ENCODE results near the gene IWS1. TPM values are rescaled to one million over a fixed set of nuclear protein-coding genes. Genes with fewer than 3 reads are reported as not detected.

The IWS1 gene
- total RNA-seq, 2 experiments from 2014 or later = 24.9 to 26.0 TPM

GRCh38 chr2:127552336-127552735 is 26.0 kb upstream of the IWS1 start:
- no peaks in the 10 kb centered on the region for H3K36me3 Mint-ChIP-seq (ENCODE audit: low read depth)
- DNase-seq (no peak), ATAC-seq (ENCODE audit: poor library complexity) (no peak)
- Histone ChIP-seq H3K4me1 (ENCODE audit: insufficient read depth, low read length) (no peaks in the 10 kb centered on the region), H3K36me3 (ENCODE audit: insufficient read depth, low read length) (no peaks in the 10 kb centered on the region), H3K9me3 (ENCODE audit: control insufficient read depth in 1 of 2, insufficient read depth in 1 of 2, low read length in 2 of 2) (peaks cover 0 to 12% of the 10 kb centered on the region in 2 experiments), H3K4me3 (ENCODE audit: low read length) (no peak overlapping the region), H3K27me3 (ENCODE audit: control insufficient read depth in 1 of 2, insufficient read depth in 2 of 2, low read length in 2 of 2) (no peaks in the 10 kb centered on the region), H3K27ac (ENCODE audit: low read depth in 1 of 2, low read length in 2 of 2) (no peak overlapping the region)
- H3K27me3 Mint-ChIP-seq = peaks cover 14% of the 10 kb centered on the region
- peaks cover 8% of the 10 kb centered on the region for H3K9me3 Mint-ChIP-seq
- no peak overlapping the region for H3K27ac Mint-ChIP-seq
- POLR2A ChIA-PET = interaction anchor here (0.6 kb wide), 1 partner anchor 538 kb away, joined by 4 read pairs; the partner anchor contains the start of gene UGGT1
- H3K4me3 Mint-ChIP-seq = no peak overlapping the region
- intact Hi-C loops (cut with DNase I, micrococcal nuclease) = no loop called here
- no peaks in the 10 kb centered on the region for H3K4me1 Mint-ChIP-seq (ENCODE audit: low read depth)
- CTCF ChIA-PET = no interaction called here
- TF ChIP-seq CTCF (IDR thresholded peaks at IDR 0.05) = no peak

GRCh38 chr2:127551221-127551930 is 25.1 kb upstream of the IWS1 start:
- peaks cover 19% of the 10 kb centered on the region for H3K27me3 Mint-ChIP-seq
- H3K4me3 Mint-ChIP-seq = no peak overlapping the region

GRCh38 chr2:127546797-127547196 is 20.5 kb upstream of the IWS1 start:
- H3K27ac Mint-ChIP-seq = no peak overlapping the region
- intact Hi-C loops (cut with DNase I, micrococcal nuclease) = no loop called here
- ChIA-PET CTCF (no interaction called here), POLR2A (no interaction called here)
- DNase-seq (no peak), ATAC-seq (ENCODE audit: poor library complexity) (no peak)
- TF ChIP-seq CTCF (IDR thresholded peaks at IDR 0.05) = no peak
- no peaks in the 10 kb centered on the region for H3K9me3 Mint-ChIP-seq
- H3K4me3 Mint-ChIP-seq = no peak overlapping the region
- H3K4me1 Mint-ChIP-seq (ENCODE audit: low read depth) = no peaks in the 10 kb centered on the region
- Histone ChIP-seq H3K36me3 (ENCODE audit: insufficient read depth, low read length) (no peaks in the 10 kb centered on the region), H3K27me3 (ENCODE audit: control insufficient read depth in 1 of 2, insufficient read depth in 2 of 2, low read length in 2 of 2) (no peaks in the 10 kb centered on the region), H3K4me3 (ENCODE audit: low read length) (no peak overlapping the region), H3K9me3 (ENCODE audit: control insufficient read depth in 1 of 2, insufficient read depth in 1 of 2, low read length in 2 of 2) (no peaks in the 10 kb centered on the region), H3K4me1 (ENCODE audit: insufficient read depth, low read length) (no peaks in the 10 kb centered on the region), H3K27ac (ENCODE audit: low read depth in 1 of 2, low read length in 2 of 2) (no peak overlapping the region)
- peaks cover 14% of the 10 kb centered on the region for H3K27me3 Mint-ChIP-seq
- H3K36me3 Mint-ChIP-seq (ENCODE audit: low read depth) = no peaks in the 10 kb centered on the region

More at GRCh38 chr2:127551221-127551930, 25.1 kb upstream of the IWS1 start:
- peaks cover 4% of the 10 kb centered on the region for H3K9me3 Mint-ChIP-seq
- ChIA-PET POLR2A (no interaction called here), CTCF (no interaction called here)
- Histone ChIP-seq H3K9me3 (ENCODE audit: control insufficient read depth in 1 of 2, insufficient read depth in 1 of 2, low read length in 2 of 2) (peaks cover 0 to 4% of the 10 kb centered on the region in 2 experiments), H3K4me3 (ENCODE audit: low read length) (no peak overlapping the region), H3K4me1 (ENCODE audit: insufficient read depth, low read length) (no peaks in the 10 kb centered on the region), H3K27ac (ENCODE audit: low read depth in 1 of 2, low read length in 2 of 2) (no peak overlapping the region), H3K27me3 (ENCODE audit: control insufficient read depth in 1 of 2, insufficient read depth in 2 of 2, low read length in 2 of 2) (no peaks in the 10 kb centered on the region), H3K36me3 (ENCODE audit: insufficient read depth, low read length) (no peaks in the 10 kb centered on the region)
- ATAC-seq (ENCODE audit: poor library complexity) = no peak
- intact Hi-C loops (cut with DNase I, micrococcal nuclease) = no loop called here
- no peaks in the 10 kb centered on the region for H3K36me3 Mint-ChIP-seq (ENCODE audit: low read depth)
- TF ChIP-seq CTCF (IDR thresholded peaks at IDR 0.05) = no peak
- no peak overlapping the region for H3K27ac Mint-ChIP-seq
- no peak for DNase-seq
- H3K4me1 Mint-ChIP-seq (ENCODE audit: low read depth) = no peaks in the 10 kb centered on the region

All from CD4-positive, alpha-beta T cell (primary cell).